CD4-positive, alpha-beta T cell (primary cell): Measurements from ENCODE around the gene SGCB. TPM values are rescaled to one million over a fixed set of nuclear protein-coding genes. Genes with fewer than 3 reads are reported as not detected.

Experiments
- ATAC-seq: fragments of 200-7000 bp; cut with Tn5 transposase; one replicate; pipeline ENCODE4 v1.10.0; 2022; ENCODE audit warnings: mild to moderate bottlenecking; ENCODE audit not compliant: poor library complexity
- CTCF ChIA-PET: fragments of 350-600 bp; sonication (Branson Sonifier 250); formaldehyde crosslinking; loops from one replicate; lab custom pipeline; 2021; ENCODE audit warnings: antibody characterized with exemption, inconsistent platforms; lab: Charles Lee
- POLR2A ChIA-PET: fragments of 350-600 bp; sonication (Branson Sonifier 250); formaldehyde crosslinking; loops from one replicate; lab custom pipeline; 2021; ENCODE audit warnings: antibody characterized with exemption, inconsistent platforms; lab: Charles Lee
- DNase-seq, 14 experiments: peaks; one replicate each; pipeline ENCODE4 v3.0.0-alpha.2; 2013 to 2020; ENCODE audit warnings: mixed read lengths in 2 of 14
- H3K27ac ChIP-seq, 2 donors: one replicate each; pipeline versions ENCODE4 v1.5.1 to v1.7.0; 2013; ENCODE audit warnings: low read length in 2 of 2, low read depth in 1 of 2, mild to moderate bottlenecking in 1 of 2
- H3K27me3 ChIP-seq, 2 experiments: 1 replicate in 1 of 2; 2 replicates in 1 of 2; pipeline versions ENCODE4 v1.6.1 to v1.7.0; 2013; ENCODE audit warnings: low read length in 2 of 2, control low read depth in 1 of 2, mild to moderate bottlenecking in 1 of 2, moderate library complexity in 1 of 2; ENCODE audit not compliant: insufficient read depth in 2 of 2, control insufficient read depth in 1 of 2
- H3K36me3 ChIP-seq: one replicate; pipeline ENCODE4 v1.6.1; 2013; ENCODE audit warnings: low read length, control low read depth; ENCODE audit not compliant: insufficient read depth
- H3K4me1 ChIP-seq: one replicate; pipeline ENCODE4 v1.6.1; 2013; ENCODE audit warnings: low read length, control low read depth; ENCODE audit not compliant: insufficient read depth
- H3K4me3 ChIP-seq: one replicate; pipeline ENCODE4 v1.5.1; 2013; ENCODE audit warnings: mild to moderate bottlenecking, low read length, moderate library complexity
- H3K9me3 ChIP-seq, 2 experiments: 1 replicate in 1 of 2; 2 replicates in 1 of 2; pipeline versions ENCODE4 v1.6.1 to v1.7.0; 2013; ENCODE audit warnings: low read length in 2 of 2, mild to moderate bottlenecking in 2 of 2, control low read depth in 1 of 2, moderate library complexity in 1 of 2; ENCODE audit not compliant: control insufficient read depth in 1 of 2, insufficient read depth in 1 of 2
- H3K27ac Mint-ChIP-seq: one replicate; pipeline ENCODE4 v1.8.0; 2020; ENCODE audit warnings: mixed read lengths
- H3K27me3 Mint-ChIP-seq: one replicate; pipeline ENCODE4 v1.8.0; 2021; ENCODE audit warnings: mixed read lengths
- H3K36me3 Mint-ChIP-seq: one replicate; pipeline ENCODE4 v1.8.0; 2021; ENCODE audit warnings: low read depth, mixed read lengths
- H3K4me1 Mint-ChIP-seq: one replicate; pipeline ENCODE4 v1.8.0; 2021; ENCODE audit warnings: low read depth, mixed read lengths
- H3K4me3 Mint-ChIP-seq: one replicate; pipeline ENCODE4 v1.8.0; 2020; ENCODE audit warnings: mild to moderate bottlenecking, mixed read lengths
- H3K9me3 Mint-ChIP-seq: one replicate; pipeline ENCODE4 v1.8.0; 2020; ENCODE audit warnings: mixed read lengths
- CTCF ChIP-seq: fragments of 200-600 bp; IDR thresholded peaks from one replicate; pipeline ENCODE4 v1.8.0; 2022; ENCODE audit warnings: antibody characterized with exemption, mild to moderate bottlenecking
- intact Hi-C, 2 experiments: fragments of 100-400 bp; cut with DNase I in 1 of 2; cut with micrococcal nuclease in 1 of 2; formaldehyde crosslinking; loops; one replicate each; pipeline versions ENCODE4 v1.15.1 to v1.9.0; 2023 to 2025; cut with DNase I, micrococcal nuclease
- total RNA-seq, 174 experiments: library from RNA in 2 of 174; stranded (reverse) in 2 of 174; gene quantifications; one replicate each; pipeline ENCODE4 v1.2.3 and lab custom pipeline; 2021 to 2026

The SGCB gene
- total RNA-seq, 2 experiments from 2014 or later: 3.8 to 4.1 TPM

DNA sequence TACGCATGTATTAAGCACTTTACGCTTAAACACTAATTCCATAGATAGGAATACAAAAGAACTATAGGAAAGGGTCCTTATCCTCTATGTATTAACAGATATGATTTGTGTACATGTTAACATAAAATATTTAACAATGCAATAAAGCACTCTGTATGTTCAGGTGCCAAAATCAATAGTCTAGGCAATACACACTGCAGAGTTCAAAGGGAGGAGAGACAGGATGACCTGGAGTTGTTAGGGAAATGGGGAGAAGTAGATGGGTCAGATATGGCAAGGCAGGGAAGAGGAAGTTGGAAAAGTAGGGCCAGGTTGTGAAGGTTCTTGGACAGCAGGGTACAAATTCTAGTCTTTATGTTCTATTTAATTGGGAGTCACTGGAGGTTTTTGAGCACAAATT is 2.9 kb downstream of the SGCB start:
- Histone ChIP-seq H3K4me3 (no peak overlapping the region), H3K9me3 (no peaks in the 10 kb centered on the region), H3K4me1 (peaks cover 10% of the 10 kb centered on the region), H3K36me3 (no peaks in the 10 kb centered on the region), H3K27ac (no peak overlapping the region), H3K27me3 (no peaks in the 10 kb centered on the region)
- Mint-ChIP-seq H3K4me3 (peak overlapping the region; percentile 77), H3K27ac (no peak overlapping the region), H3K9me3 (no peaks in the 10 kb centered on the region), H3K36me3 (peaks cover 17% of the 10 kb centered on the region), H3K27me3 (no peaks in the 10 kb centered on the region), H3K4me1 (peaks cover 39% of the 10 kb centered on the region)
- ATAC-seq (no peak), DNase-seq (no peak)
- ChIA-PET CTCF (interaction anchor here (1.3 kb wide), 1 partner anchor 9 kb away, joined by 3 read pairs; no protein-coding TSS in a partner anchor), POLR2A (no interaction called here)
- intact Hi-C loops: loop anchor here in 1 of 2 experiments (5.0 kb wide), 1 partner anchor 193 kb away; the partner anchor contains the start of gene DCUN1D4
- no peak for TF ChIP-seq CTCF

GRCh38 chr4:52032005-52032404 is 6.1 kb downstream of the SGCB start:
- Histone ChIP-seq H3K36me3 (no peaks in the 10 kb centered on the region), H3K27ac (no peak overlapping the region), H3K4me3 (no peak overlapping the region), H3K9me3 (no peaks in the 10 kb centered on the region), H3K27me3 (no peaks in the 10 kb centered on the region), H3K4me1 (no peaks in the 10 kb centered on the region)
- DNase-seq (no peak), ATAC-seq (no peak)
- no peaks in the 10 kb centered on the region for H3K27me3 Mint-ChIP-seq
- H3K9me3 Mint-ChIP-seq: no peaks in the 10 kb centered on the region
- peaks cover 34% of the 10 kb centered on the region for H3K36me3 Mint-ChIP-seq
- POLR2A ChIA-PET: no interaction called here
- H3K4me1 Mint-ChIP-seq: peaks cover 21% of the 10 kb centered on the region
- H3K27ac Mint-ChIP-seq: no peak overlapping the region
- intact Hi-C loops: no loop called here
- H3K4me3 Mint-ChIP-seq: no peak overlapping the region
- TF ChIP-seq CTCF: no peak
- CTCF ChIA-PET: no interaction called here

GRCh38 chr4:52028970-52029369 is 9.1 kb downstream of the SGCB start:
- DNase-seq (no peak), ATAC-seq (no peak)
- Histone ChIP-seq H3K27ac (no peak overlapping the region), H3K9me3 (no peaks in the 10 kb centered on the region), H3K27me3 (no peaks in the 10 kb centered on the region), H3K4me1 (no peaks in the 10 kb centered on the region), H3K4me3 (no peak overlapping the region), H3K36me3 (no peaks in the 10 kb centered on the region)
- no peaks in the 10 kb centered on the region for H3K9me3 Mint-ChIP-seq
- peaks cover 47% of the 10 kb centered on the region for H3K36me3 Mint-ChIP-seq
- no peak overlapping the region for H3K4me3 Mint-ChIP-seq
- POLR2A ChIA-PET: no interaction called here
- no peak overlapping the region for H3K27ac Mint-ChIP-seq
- CTCF ChIA-PET: no interaction called here
- no peak for TF ChIP-seq CTCF
- H3K27me3 Mint-ChIP-seq: no peaks in the 10 kb centered on the region
- H3K4me1 Mint-ChIP-seq: no peaks in the 10 kb centered on the region
- intact Hi-C loops: loop anchor here in 1 of 2 experiments (5.0 kb wide), 1 partner anchor 132 kb away; no protein-coding TSS in a partner anchor
